HEK293T (cell line): ENCODE results near the gene CPAMD8.

Experiments
- CTCF ChIA-PET: fragments of 350-600 bp; formaldehyde crosslinking; extraction: SDS; loops from one replicate; lab custom pipeline; 2021; ENCODE audit warnings: antibody characterized with exemption, inconsistent platforms; lab: Yijun Ruan, JAX
- POLR2A ChIA-PET: fragments of 350-600 bp; formaldehyde crosslinking; extraction: SDS; loops from one replicate; lab custom pipeline; 2020; ENCODE audit warnings: antibody characterized with exemption, inconsistent platforms; lab: Yijun Ruan, JAX
- DNase-seq: peaks from one replicate; pipeline ENCODE4 v3.0.0; 2012; ENCODE audit warnings: mixed read lengths; ENCODE audit errors: extremely low spot score
- ARNT ChIP-seq: fragments of 450-650 bp; IDR thresholded peaks from 2 replicates; pipeline ENCODE4 v1.6.1; 2017; ENCODE audit warnings: mild to moderate bottlenecking
- BHLHE40 ChIP-seq: fragments of 450-650 bp; IDR thresholded peaks from 2 replicates; pipeline ENCODE4 v1.6.1; 2016; ENCODE audit warnings: mild to moderate bottlenecking, moderate library complexity, borderline replicate concordance
- CTBP1 ChIP-seq: fragments of 450-650 bp; IDR thresholded peaks from 2 replicates; pipeline ENCODE4 v1.6.1; 2016; ENCODE audit warnings: borderline replicate concordance
- ELF4 ChIP-seq: fragments of 450-650 bp; IDR thresholded peaks from 2 replicates; pipeline ENCODE4 v1.6.1; 2017; ENCODE audit warnings: antibody characterized with exemption
- FOXA1 ChIP-seq: fragments of 450-650 bp; IDR thresholded peaks from 2 replicates; pipeline ENCODE4 v1.6.1; 2016; ENCODE audit warnings: mild to moderate bottlenecking
- FOXK2 ChIP-seq: fragments of 450-650 bp; IDR thresholded peaks from 2 replicates; pipeline ENCODE4 v1.6.1; 2016; ENCODE audit warnings: mild to moderate bottlenecking
- FOXM1 ChIP-seq: fragments of 450-650 bp; IDR thresholded peaks from 2 replicates; pipeline ENCODE4 v1.6.1; 2017; ENCODE audit warnings: mild to moderate bottlenecking, borderline replicate concordance
- HDGF ChIP-seq: fragments of 450-650 bp; IDR thresholded peaks from 2 replicates; pipeline ENCODE4 v1.6.1; 2017; ENCODE audit warnings: antibody characterized with exemption, borderline replicate concordance
- L3MBTL2 ChIP-seq: fragments of 450-650 bp; conservative IDR thresholded peaks from 2 replicates; pipeline ENCODE4 v1.6.1; 2016; ENCODE audit warnings: mild to moderate bottlenecking
- LEF1 ChIP-seq: fragments of 450-650 bp; IDR thresholded peaks from 2 replicates; pipeline ENCODE4 v1.6.1; 2017; ENCODE audit warnings: mild to moderate bottlenecking, borderline replicate concordance
- NFRKB ChIP-seq: fragments of 450-650 bp; IDR thresholded peaks from 2 replicates; pipeline ENCODE4 v1.6.1; 2016; ENCODE audit warnings: mild to moderate bottlenecking, moderate library complexity
- SP1 ChIP-seq: fragments of 450-650 bp; IDR thresholded peaks from 2 replicates; pipeline ENCODE4 v1.6.1; 2017
- SUZ12 ChIP-seq: fragments of 450-650 bp; IDR thresholded peaks from 2 replicates; pipeline ENCODE4 v1.6.1; 2016; ENCODE audit warnings: mild to moderate bottlenecking
- TARDBP ChIP-seq: fragments of 450-650 bp; IDR thresholded peaks from 2 replicates; pipeline ENCODE4 v1.6.1; 2016
- ZNF384 ChIP-seq: fragments of 450-650 bp; IDR thresholded peaks from 2 replicates; pipeline ENCODE4 v1.6.1; 2016
- TF ChIP-seq, protein P1 (sequence below): fragments of 450-650 bp; IDR thresholded peaks from 2 replicates; pipeline ENCODE4 v1.6.1; 2016

Gene CPAMD8

DNA sequence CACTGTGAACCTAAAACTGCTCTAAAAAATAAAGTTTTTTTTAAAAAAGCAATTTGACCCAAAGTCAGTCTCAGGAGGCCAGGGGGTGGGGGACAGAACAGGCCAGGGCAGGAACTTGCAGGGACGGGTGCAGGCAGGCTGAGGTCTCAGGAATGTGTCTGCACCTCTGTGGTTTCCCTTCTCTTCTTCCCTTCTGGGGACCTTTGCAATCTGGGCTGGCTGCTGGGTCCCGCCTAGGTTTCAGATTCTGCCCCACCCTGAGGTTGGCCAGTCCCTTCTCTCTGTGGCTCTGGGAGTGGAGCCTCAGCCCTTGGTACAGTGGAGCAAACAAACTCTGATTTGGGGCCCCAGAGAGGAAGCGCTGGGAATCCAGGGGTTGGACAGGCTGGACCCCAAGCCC, 143.1 kb downstream of the CPAMD8 start:
- TF ChIP-seq NFRKB (no peak), HDGF (no peak), CTBP1 (no peak), FOXM1 (no peak), FOXA1 (no peak), TARDBP (no peak), ARNT (no peak)
- TF ChIP-seq, protein P1, sequence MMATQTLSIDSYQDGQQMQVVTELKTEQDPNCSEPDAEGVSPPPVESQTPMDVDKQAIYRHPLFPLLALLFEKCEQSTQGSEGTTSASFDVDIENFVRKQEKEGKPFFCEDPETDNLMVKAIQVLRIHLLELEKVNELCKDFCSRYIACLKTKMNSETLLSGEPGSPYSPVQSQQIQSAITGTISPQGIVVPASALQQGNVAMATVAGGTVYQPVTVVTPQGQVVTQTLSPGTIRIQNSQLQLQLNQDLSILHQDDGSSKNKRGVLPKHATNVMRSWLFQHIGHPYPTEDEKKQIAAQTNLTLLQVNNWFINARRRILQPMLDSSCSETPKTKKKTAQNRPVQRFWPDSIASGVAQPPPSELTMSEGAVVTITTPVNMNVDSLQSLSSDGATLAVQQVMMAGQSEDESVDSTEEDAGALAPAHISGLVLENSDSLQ = no peak
- POLR2A ChIA-PET = no interaction called here
- no peak for DNase-seq
- CTCF ChIA-PET = no interaction called here

DNA sequence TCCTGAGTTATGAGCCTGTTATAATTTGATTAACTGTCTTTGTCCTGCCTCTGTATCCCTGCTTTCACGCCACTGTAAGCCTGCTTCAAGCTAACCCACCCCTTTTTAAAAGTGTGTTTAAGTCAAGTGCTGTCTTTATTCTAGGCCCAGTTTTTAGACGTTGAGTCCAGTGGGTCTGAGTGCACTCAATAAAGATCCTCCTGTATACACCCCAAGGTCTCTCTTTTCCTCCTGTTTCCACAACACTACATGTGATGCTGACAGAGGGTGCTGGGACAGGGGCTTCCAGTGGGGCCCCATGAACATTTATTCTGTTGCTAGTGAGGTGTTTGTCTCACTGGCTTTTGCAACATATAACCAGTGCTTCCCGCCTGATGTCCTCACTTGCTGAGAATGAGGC, 144.5 kb downstream of the CPAMD8 start:
- DNase-seq = no peak
- ChIA-PET CTCF (no interaction called here), POLR2A (no interaction called here)
- TF ChIP-seq FOXA1 (no peak), ELF4 (no peak)

DNA sequence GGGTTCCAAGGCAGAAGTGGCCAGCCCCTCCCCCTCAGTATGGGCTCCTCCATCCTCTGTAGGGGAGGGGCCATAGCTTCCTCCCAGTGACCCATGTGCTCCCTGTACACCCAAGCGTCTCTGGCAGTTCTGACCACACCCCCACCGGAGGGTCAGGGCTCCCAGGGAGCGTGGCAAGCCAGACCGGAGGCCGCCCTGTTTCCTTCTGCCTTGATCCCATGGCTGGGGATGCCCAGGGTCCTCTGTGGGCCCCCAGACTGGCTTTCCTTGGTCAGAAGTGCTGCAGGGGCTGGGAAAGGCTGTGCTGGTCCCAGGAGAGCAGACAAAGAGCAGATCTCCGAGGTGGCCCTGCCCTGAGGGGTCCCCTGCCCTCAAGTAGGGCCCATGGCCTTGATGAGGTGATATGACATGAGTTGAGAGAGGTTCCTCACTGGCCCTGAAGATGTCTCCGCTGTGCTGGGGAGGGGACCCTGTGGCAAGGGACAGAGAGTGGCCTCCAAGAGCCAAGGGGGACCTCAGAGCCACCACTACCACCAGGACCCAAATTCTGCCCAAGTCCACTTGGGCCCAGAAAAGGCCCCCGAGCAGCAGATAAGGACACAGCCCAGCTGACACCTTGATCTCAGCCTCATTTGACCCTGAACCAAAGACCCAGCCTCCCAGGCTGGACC, 145.6 kb downstream of the CPAMD8 start:
- TF ChIP-seq FOXM1 = no peak
- no peak for TF ChIP-seq L3MBTL2
- no peak for TF ChIP-seq BHLHE40
- TF ChIP-seq SUZ12 = no peak
- no peak for TF ChIP-seq ELF4
- no peak for TF ChIP-seq ARNT
- no peak for TF ChIP-seq HDGF
- TF ChIP-seq FOXA1 = no peak
- no peak for TF ChIP-seq ZNF384
- TF ChIP-seq, protein P1 = no peak
- TF ChIP-seq FOXK2 = no peak
- CTCF ChIA-PET = no interaction called here
- no peak for DNase-seq
- POLR2A ChIA-PET = no interaction called here

DNA sequence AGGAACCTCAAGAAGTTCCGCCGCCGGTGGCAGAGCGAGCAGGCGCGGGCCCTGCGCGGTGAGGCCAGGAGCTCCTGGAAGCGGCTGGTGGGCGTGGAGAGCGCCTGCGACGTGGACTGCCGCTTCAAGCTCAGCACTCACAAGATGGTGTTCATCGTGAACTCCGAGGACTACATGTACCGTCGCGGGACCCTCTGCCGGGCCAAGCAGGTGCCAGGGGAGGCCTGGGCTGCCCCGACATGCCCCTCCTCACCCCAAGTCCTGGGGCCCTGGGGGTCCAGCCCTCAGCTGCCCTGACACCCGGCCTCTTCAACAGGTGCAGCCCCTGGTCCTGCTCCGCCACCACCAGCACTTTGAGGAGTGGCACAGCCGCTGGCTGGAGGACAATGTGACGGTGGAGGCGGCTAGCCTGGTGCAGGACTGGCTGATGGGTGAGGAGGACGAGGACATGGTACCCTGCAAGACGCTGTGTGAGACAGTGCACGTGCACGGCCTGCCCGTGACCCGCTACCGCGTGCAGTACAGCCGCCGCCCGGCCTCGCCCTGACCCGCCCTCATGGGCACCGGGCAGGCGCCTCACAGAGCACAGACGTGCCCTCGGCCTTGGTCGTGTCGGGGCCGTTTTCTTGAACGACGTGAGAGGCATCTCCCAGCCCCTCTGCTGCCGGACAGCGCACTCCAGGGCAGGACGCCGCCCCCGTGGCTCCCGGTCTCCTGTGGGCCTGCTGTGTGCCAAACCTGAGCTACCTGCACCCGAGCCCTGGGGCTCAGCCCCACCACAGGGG, 148.2 kb downstream of the CPAMD8 start:
- no peak for DNase-seq
- POLR2A ChIA-PET = no interaction called here
- TF ChIP-seq ARNT (no peak), CTBP1 (no peak), BHLHE40 (no peak), ZNF384 (no peak), FOXA1 (no peak), SUZ12 (no peak), FOXK2 (no peak), SP1 (no peak), HDGF (no peak)
- CTCF ChIA-PET = no interaction called here

DNA sequence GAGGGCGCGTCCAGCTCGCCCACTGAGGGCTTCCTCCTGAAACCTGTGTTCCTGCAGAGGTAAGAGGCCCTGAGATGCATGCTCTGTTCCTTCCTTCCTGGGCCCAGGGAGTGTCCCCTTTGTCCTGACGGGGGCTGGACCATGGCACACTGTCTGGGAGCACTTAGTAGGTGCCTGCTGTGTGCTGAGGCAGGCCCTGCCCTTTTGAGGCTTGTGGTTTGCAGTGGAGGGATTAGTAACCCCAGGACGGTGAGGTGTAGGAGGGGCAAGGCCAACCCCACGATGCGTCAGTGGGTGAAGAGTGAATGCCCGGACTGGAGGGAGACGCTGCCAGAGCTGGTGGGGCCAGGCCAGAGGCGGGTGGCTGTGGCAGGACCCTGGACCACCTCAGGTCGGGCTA, 149.0 kb downstream of the CPAMD8 start:
- TF ChIP-seq L3MBTL2 = no peak
- ChIA-PET CTCF (no interaction called here), POLR2A (no interaction called here)
- no peak for DNase-seq

DNA sequence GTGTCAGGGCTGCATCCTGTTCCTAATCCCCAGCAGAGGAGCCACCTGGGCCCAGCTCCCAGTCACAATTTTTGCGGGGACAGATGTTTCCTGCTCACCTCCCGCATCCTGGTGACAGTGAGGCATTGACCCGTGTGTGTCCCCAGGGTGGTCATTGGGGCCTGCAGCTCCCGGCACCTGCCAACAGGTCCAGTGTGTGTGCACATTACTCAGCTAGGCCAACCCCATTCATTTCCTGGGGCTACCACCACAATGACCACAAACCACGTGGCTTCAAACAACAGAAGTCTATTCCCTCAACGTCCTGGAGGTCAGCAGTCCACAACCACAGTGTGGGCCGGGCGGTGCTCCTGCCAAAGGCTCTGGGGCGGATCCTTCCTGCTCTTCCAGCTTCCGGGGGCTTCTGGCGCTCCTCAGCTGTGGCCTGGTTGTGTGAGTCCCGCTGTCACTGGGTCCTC, 149.7 kb downstream of the CPAMD8 start:
- ChIA-PET CTCF (no interaction called here), POLR2A (no interaction called here)
- TF ChIP-seq LEF1 (no peak), ARNT (no peak), ELF4 (no peak), TARDBP (no peak), FOXK2 (no peak), NFRKB (no peak), FOXM1 (no peak), SP1 (no peak), SUZ12 (no peak), L3MBTL2 (no peak), ZNF384 (no peak), BHLHE40 (no peak), CTBP1 (no peak), HDGF (no peak), FOXA1 (no peak)
- TF ChIP-seq, protein P1 = no peak
- no peak for DNase-seq
